Lung (tissue), 12 donors: ENCODE data around the gene ZNF804B. TPM values are rescaled to one million over a fixed set of nuclear protein-coding genes. Genes with fewer than 3 reads are reported as not detected.

Experiments used
- ATAC-seq: fragments of 200-7000 bp; cut with Tn5 transposase; one replicate; pipeline ENCODE4 v1.9.1; 2020; ENCODE audit warnings: moderate number of reproducible peaks; ENCODE audit not compliant: insufficient read depth, low FRiP score
- DNase-seq, 3 donors: peaks; one replicate each; pipeline ENCODE4 v3.0.0-alpha.2; 2013 to 2017
- H3K27ac ChIP-seq, 2 donors: one replicate each; pipeline ENCODE4 v1.5.1; 2013; ENCODE audit warnings: mild to moderate bottlenecking in 2 of 2, moderate library complexity in 2 of 2, control low read depth in 1 of 2, inconsistent platforms in 1 of 2, low read depth in 1 of 2, low read length in 1 of 2
- H3K27me3 ChIP-seq, 3 donors: one replicate each; pipeline ENCODE4 v1.5.1; 2013; ENCODE audit warnings: low read length in 2 of 3; ENCODE audit not compliant: control insufficient read depth in 3 of 3, insufficient read depth in 3 of 3
- H3K36me3 ChIP-seq, 4 donors: one replicate each; pipeline ENCODE4 v1.5.1; 2013; ENCODE audit warnings: low read length in 4 of 4, mild to moderate bottlenecking in 1 of 4, moderate library complexity in 1 of 4; ENCODE audit not compliant: control insufficient read depth in 4 of 4, insufficient read depth in 4 of 4
- H3K4me1 ChIP-seq, 5 donors: one replicate each; pipeline ENCODE4 v1.5.1; 2013; ENCODE audit warnings: low read length in 5 of 5, mild to moderate bottlenecking in 2 of 5, moderate library complexity in 1 of 5; ENCODE audit not compliant: control insufficient read depth in 5 of 5, insufficient read depth in 5 of 5
- H3K4me3 ChIP-seq: one replicate; pipeline ENCODE4 v1.5.1; 2013; ENCODE audit warnings: mild to moderate bottlenecking, control low read depth, moderate library complexity
- H3K9ac ChIP-seq, 2 donors: one replicate each; pipeline ENCODE4 v1.5.1; 2013; ENCODE audit warnings: low read length in 2 of 2, control low read depth in 1 of 2; ENCODE audit not compliant: insufficient read depth in 1 of 2
- H3K9me3 ChIP-seq, 4 donors: one replicate each; pipeline ENCODE4 v1.5.1; 2013; ENCODE audit warnings: low read length in 3 of 4, mild to moderate bottlenecking in 1 of 4, moderate library complexity in 1 of 4; ENCODE audit not compliant: control insufficient read depth in 4 of 4, insufficient read depth in 3 of 4
- CTCF ChIP-seq: IDR thresholded peaks from 2 replicates; pipeline ENCODE4 v1.5.1; 2012; ENCODE audit warnings: mild to moderate bottlenecking; ENCODE audit errors: control extremely low read depth, extremely low read depth
- WGBS, 2 donors: extraction: QIAGEN DNeasy Blood & Tissue Kit; methylation state at CpG; one replicate each; pipeline ENCODE4 v1.1.7; 2013; 5-methylcytosine and 5-hydroxymethylcytosine counted together
- polyA plus RNA-seq, 2 donors: library from polyadenylated mRNA; stranded (reverse); fragments of 200-250 nt; gene quantifications; one replicate each; pipeline ENCODE4 v1.2.1, GENCODE V29; 2013
- total RNA-seq, 2 donors: library from RNA; depleted of rRNA in 1 of 2; stranded (reverse); fragments of >200 nt in 1 of 2; gene quantifications; one replicate each; pipeline ENCODE4 v1.2.1, GENCODE V29; 2014 to 2021
- donor health status: control.
- donor health status: control.
- donor health status: Bipolar disorder and iron deficiency.
- donor health status: healthy.
- donor health status: DM: yes; HTN: yes; CAD: no.

ZNF804B gene
- total and polyA plus RNA-seq, 4 donors: not detected

GRCh38 chr7:88915615-88916014 lies 156.1 kb downstream of the ZNF804B start:
- no peak for TF ChIP-seq CTCF
- H3K9me3 ChIP-seq: no peaks in the 10 kb centered on the region
- H3K4me1 ChIP-seq: no peaks in the 10 kb centered on the region
- ATAC-seq (no peak), DNase-seq (no peak)
- H3K9ac ChIP-seq: no peak overlapping the region
- no peak overlapping the region for H3K27ac ChIP-seq
- no peak overlapping the region for H3K4me3 ChIP-seq
- no peaks in the 10 kb centered on the region for H3K36me3 ChIP-seq
- no peaks in the 10 kb centered on the region for H3K27me3 ChIP-seq

- H3K9me3 ChIP-seq: no peaks in the 10 kb centered on the region
- no peaks in the 10 kb centered on the region for H3K36me3 ChIP-seq
- TF ChIP-seq CTCF: no peak
- no peaks in the 10 kb centered on the region for H3K4me1 ChIP-seq
- ATAC-seq (no peak), DNase-seq (no peak)
- H3K4me3 ChIP-seq: no peak overlapping the region
- no peak overlapping the region for H3K9ac ChIP-seq
- H3K27ac ChIP-seq: no peak overlapping the region
- H3K27me3 ChIP-seq: no peaks in the 10 kb centered on the region
- 67 to 74% methylated on average over 4 of the region's 4 CpGs for WGBS, 2 donors
Measured at GRCh38 chr7:88919478-88920131, 160.1 kb downstream of the ZNF804B start.

- H3K27ac ChIP-seq: no peak overlapping the region
- 51 to 59% methylated on average over 2 of the region's 2 CpGs for WGBS, 2 donors
Measured at GRCh38 chr7:88922944-88923343, 163.4 kb downstream of the ZNF804B start.

More at GRCh38 chr7:88922944-88923343, 163.4 kb downstream of the ZNF804B start:
- no peak for TF ChIP-seq CTCF
- H3K9ac ChIP-seq: no peak overlapping the region
- no peak overlapping the region for H3K4me3 ChIP-seq
- no peak for ATAC-seq
- no peak for DNase-seq
- no peaks in the 10 kb centered on the region for H3K27me3 ChIP-seq
- H3K9me3 ChIP-seq: no peaks in the 10 kb centered on the region
- H3K36me3 ChIP-seq: no peaks in the 10 kb centered on the region
- peaks cover 0 to 5% (median 0%) of the 10 kb centered on the region in 5 donors for H3K4me1 ChIP-seq
